Fibroblast of skin of scalp (primary cell): ENCODE results near the gene ANGPTL2.

ENCODE experiments used
- DNase-seq: peaks from one replicate; pipeline ENCODE4 v3.0.0-alpha.2; 2013

ANGPTL2 gene

GRCh38 chr9:127116957-127117356 is 5.5 kb downstream of the ANGPTL2 start:
- peak; percentile 36 for DNase-seq

GRCh38 chr9:127116088-127116726 is 6.2 kb downstream of the ANGPTL2 start:
- no peak for DNase-seq

GRCh38 chr9:127114606-127115005 is 7.8 kb downstream of the ANGPTL2 start:
- no peak for DNase-seq

- no peak for DNase-seq
These were observed 9.1 kb downstream of the ANGPTL2 start for GRCh38 chr9:127113191-127113972.

- no peak for DNase-seq
These were observed 9.7 kb downstream of the ANGPTL2 start for GRCh38 chr9:127112735-127113161.

GRCh38 chr9:127112056-127112455 is 10.4 kb downstream of the ANGPTL2 start:
- DNase-seq = no peak

GRCh38 chr9:127109212-127109711 is 13.2 kb downstream of the ANGPTL2 start:
- no peak for DNase-seq

- no peak for DNase-seq
These were observed 14.2 kb downstream of the ANGPTL2 start for GRCh38 chr9:127107929-127108876.

GRCh38 chr9:127107171-127107928 is 15.1 kb downstream of the ANGPTL2 start:
- DNase-seq = no peak

- DNase-seq = no peak
These were observed 16.0 kb downstream of the ANGPTL2 start for GRCh38 chr9:127106466-127106855.

- no peak for DNase-seq
These were observed 16.5 kb downstream of the ANGPTL2 start for GRCh38 chr9:127105805-127106465.

GRCh38 chr9:127104581-127105311 is 17.7 kb downstream of the ANGPTL2 start:
- no peak for DNase-seq

- DNase-seq = no peak
These were observed 19.6 kb downstream of the ANGPTL2 start for GRCh38 chr9:127102788-127103187.

GRCh38 chr9:127102176-127102575 is 20.3 kb downstream of the ANGPTL2 start:
- no peak for DNase-seq

GRCh38 chr9:127099664-127100063 is 22.8 kb downstream of the ANGPTL2 start:
- no peak for DNase-seq

- no peak for DNase-seq
These were observed 23.4 kb downstream of the ANGPTL2 start for GRCh38 chr9:127098916-127099553.

- DNase-seq = no peak
These were observed 24.8 kb downstream of the ANGPTL2 start for GRCh38 chr9:127097683-127098082.

- no peak for DNase-seq
These were observed 26.2 kb downstream of the ANGPTL2 start for GRCh38 chr9:127096208-127096607.

- no peak for DNase-seq
These were observed 27.0 kb downstream of the ANGPTL2 start for GRCh38 chr9:127095411-127095810.

- DNase-seq = no peak
These were observed 29.0 kb downstream of the ANGPTL2 start for GRCh38 chr9:127093319-127094020.
